GM13977 (cell line): ENCODE results near the gene FAM131B.

ENCODE experiments used
- DNase-seq: peaks from one replicate; pipeline ENCODE4 v3.0.0; 2012; ENCODE audit warnings: low spot score
- in situ Hi-C: fragments of 300-500 bp; cut with MboI; formaldehyde crosslinking; loops from one replicate; pipeline ENCODE4 v1.12.0; 2022; ENCODE audit warnings: low sequenced_read_pairs, low pct_unique_long_range_greater_than_20kb, mixed read lengths, inconsistent platforms; ENCODE audit not compliant: unreplicated experiment
- TF ChIP-seq, protein P1 (sequence below): IDR thresholded peaks from 2 replicates; pipeline ENCODE4 v1.5.1; 2012; ENCODE audit warnings: mild to moderate bottlenecking, control low read depth; ENCODE audit not compliant: insufficient read depth; ENCODE audit errors: extremely low read depth, missing control alignments

The FAM131B gene

DNA sequence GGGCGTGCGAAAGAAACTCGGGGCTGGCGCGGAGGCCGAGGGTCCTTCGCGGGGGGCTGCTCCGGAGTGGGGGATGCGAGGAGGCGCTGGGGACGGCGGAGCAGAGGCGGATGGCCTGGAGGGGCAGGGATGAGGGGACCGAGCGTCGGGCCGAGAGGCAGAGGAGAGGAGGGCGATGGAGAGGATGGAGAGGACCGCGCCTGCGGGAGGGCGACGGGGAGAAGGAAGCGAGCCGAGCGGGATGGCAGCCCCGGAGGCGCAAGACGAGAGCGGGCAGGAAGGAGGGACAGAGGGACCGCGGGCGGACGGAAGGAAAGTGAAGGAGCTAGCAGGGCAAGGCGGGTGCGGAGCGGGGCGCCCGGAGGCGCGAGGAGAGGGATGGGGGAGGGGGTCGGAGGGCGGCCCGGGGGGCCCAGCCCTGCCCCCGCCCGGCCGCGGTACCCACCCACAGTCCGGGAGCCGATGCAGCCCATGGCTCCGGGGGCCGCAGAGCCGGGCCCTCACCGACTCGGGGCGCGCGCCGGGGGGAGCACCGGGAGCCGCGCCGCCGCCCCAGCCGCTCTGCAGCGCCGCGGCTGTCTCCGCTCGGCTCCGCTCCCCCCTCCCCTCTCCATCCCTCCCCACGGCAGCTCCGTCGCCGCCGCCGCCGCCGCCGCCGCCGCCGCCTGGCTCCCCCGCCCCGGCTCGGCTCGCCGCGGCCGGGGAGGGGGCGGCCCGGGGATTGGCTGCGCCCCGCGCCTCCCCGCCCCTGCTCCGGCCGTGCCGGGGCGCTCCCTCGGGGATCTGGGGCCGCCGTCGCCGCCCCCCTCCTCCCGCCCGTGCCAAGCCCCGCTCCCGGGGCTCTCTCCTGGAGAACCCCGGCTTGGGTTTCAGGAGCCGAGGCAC lies at the start of gene FAM131B:
Gene FAM131B, minus strand, starts transcription at position 583 of the 885 bp plus-strand sequence. Its CDS starts 110 bp downstream, at position 473.
- TF ChIP-seq, protein P1, sequence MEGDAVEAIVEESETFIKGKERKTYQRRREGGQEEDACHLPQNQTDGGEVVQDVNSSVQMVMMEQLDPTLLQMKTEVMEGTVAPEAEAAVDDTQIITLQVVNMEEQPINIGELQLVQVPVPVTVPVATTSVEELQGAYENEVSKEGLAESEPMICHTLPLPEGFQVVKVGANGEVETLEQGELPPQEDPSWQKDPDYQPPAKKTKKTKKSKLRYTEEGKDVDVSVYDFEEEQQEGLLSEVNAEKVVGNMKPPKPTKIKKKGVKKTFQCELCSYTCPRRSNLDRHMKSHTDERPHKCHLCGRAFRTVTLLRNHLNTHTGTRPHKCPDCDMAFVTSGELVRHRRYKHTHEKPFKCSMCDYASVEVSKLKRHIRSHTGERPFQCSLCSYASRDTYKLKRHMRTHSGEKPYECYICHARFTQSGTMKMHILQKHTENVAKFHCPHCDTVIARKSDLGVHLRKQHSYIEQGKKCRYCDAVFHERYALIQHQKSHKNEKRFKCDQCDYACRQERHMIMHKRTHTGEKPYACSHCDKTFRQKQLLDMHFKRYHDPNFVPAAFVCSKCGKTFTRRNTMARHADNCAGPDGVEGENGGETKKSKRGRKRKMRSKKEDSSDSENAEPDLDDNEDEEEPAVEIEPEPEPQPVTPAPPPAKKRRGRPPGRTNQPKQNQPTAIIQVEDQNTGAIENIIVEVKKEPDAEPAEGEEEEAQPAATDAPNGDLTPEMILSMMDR, result no peak
- DNase-seq, result peak; percentile 66
- in situ Hi-C loops, result no loop called here

DNA sequence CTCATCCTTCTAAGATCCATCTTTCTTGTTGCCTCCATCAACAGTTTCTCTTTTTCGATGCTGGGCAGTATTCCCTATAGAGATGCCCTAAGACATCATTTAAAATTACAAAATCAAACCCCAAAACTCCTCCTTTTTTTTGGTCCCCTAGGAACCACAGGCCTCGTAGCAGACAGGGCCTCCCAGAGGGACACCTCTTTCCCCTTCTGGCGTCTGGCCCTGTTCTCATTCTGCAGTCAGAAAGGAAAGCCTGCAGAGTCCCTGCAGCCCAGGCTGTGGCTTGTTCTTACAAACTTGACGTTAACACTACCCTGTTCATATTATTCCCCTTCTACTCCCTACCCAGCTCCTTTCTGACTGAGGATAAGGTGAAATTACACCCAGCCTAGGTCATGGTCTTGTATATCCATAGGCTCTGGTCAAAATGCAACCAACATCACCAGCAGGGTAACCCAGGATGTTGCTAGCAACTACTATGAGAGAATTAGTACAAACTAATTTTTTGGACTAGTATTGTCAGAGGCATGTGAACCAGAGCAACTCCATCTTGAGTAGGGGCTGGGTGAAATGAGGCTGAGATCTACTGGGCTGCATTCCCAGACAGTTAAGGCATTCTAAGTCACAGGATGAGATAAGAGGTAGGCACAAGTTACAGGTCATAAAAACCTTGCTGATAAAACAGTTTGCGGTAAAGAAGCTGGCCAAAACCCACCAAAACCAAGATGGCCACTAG lies 49.6 kb upstream of the FAM131B start:
- in situ Hi-C loops, result loop anchor here (25.0 kb wide), 1 partner anchor 175 kb away; no protein-coding TSS in a partner anchor

DNA sequence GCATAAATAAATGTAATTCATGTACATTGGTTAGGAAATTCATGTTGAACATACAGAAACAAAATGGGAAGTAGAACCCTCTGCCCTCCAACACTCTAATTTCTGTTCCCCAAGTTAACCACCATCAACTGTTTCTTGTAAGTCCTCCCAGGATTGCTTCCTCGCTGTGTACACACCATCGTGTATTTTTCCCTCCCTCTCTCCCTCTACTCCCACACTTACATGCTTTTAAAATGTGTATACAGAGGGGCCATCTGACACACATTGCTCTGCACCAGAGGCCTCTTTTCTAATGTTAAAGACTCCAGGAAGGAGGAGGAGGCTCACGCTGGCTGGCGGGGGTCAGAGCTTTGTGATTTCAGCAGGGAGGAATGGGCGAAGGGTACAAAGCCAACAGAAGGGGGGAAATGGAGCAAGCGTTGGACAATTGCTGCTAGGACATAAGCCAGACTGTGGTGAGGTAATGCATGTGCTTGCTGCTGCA lies 48.0 kb upstream of the FAM131B start:
- TF ChIP-seq, protein P1, result no peak
- DNase-seq, result no peak
- in situ Hi-C loops, result loop anchor here (25.0 kb wide), 1 partner anchor 173 kb away; no protein-coding TSS in a partner anchor

More for the DNA sequence above, 49.6 kb upstream of the FAM131B start:
- TF ChIP-seq, protein P1, result no peak
- no peak for DNase-seq

DNA sequence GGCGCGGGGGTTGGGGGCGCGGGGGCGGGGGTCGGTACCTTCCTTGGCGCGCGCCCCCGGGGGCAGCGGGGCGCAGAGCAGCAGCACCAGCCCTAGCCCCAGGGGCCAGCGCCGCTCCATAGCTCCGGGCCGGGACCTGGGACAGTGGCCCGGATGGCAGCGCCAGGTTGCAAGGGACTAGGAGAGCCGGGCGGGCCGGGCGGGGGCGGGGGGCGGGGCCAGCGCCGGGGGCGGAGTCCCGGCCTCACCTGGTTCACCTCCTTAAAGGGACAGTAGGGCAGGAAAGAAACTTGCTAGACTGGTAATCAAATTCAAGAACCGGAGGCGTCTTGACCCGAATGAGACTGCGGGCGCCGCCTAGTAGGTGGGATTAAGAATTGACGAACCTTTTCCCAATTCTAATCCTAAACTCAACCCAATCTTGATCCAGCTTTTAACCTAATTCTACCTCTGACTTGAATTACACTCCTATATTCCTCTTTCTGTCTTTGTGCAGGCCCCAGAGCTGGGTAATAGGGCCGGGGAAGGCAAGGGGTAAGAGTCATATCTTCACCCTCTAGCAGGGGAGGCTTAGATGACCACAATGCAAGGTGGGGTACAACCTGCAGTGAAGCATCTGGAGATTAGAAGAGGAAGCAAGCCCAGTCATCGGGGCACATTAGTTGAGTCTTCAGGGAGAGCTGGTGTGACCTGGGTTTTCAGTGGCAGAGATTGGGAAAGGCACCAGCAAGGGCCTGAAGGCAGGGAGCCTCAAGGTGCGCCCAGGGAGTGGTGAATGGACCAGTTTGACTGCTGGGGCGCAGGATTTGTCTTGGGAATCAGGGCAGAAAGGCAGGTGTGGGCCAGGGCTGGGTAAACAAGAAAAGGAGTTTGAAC lies 46.4 kb upstream of the FAM131B start, which contains the start of gene EPHA1:
Gene EPHA1, minus strand, starts transcription at position 171 of the 876 bp plus-strand sequence. Its CDS starts 51 bp downstream, at position 120.
- in situ Hi-C loops, result loop anchor here (25.0 kb wide), 1 partner anchor 172 kb away; no protein-coding TSS in a partner anchor
- TF ChIP-seq, protein P1, result peak; percentile 17
- peak; percentile 75 for DNase-seq

DNA sequence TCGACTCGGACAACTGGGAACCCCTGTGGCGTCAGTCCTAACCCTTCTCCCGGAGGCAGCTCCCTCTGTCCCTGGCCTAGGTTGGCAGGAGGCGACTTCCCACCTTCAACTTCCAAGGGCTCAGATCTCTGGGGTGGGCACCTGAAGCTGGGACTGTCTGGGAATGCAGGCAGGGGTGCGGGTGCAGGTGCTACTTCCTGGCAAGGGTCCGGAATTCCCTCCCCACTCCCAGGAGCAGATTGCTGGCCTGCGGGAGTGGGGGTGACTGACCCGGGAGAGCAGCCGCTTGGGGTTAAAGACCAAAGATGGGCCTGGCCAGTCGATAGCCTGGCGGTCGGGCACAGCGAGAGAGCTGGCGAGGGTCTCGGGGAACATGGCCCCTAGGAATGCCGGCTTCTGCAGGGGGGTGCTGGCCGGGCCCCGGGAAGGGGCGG lies 45.8 kb upstream of the FAM131B start:
- TF ChIP-seq, protein P1, result no peak
- in situ Hi-C loops, result loop anchor here (25.0 kb wide), 1 partner anchor 171 kb away; no protein-coding TSS in a partner anchor
- DNase-seq, result no peak
